Panc1 (cell line): ENCODE data around the gene UBE2J1.

Experiments used
- TF ChIP-seq, protein P1 (sequence below): fragments of 450-650 bp; IDR thresholded peaks from 2 replicates; pipeline ENCODE4 v1.5.1; 2017; ENCODE audit warnings: mild to moderate bottlenecking
- TF ChIP-seq, protein P2 (sequence below), 2 experiments: IDR thresholded peaks; 2 replicates each; pipeline ENCODE4 v1.6.1; 2011 to 2012; ENCODE audit warnings: low read depth in 2 of 2, control low read depth in 1 of 2, low read length in 1 of 2, mild to moderate bottlenecking in 1 of 2, moderate library complexity in 1 of 2; ENCODE audit not compliant: insufficient read depth in 1 of 2

DNA sequence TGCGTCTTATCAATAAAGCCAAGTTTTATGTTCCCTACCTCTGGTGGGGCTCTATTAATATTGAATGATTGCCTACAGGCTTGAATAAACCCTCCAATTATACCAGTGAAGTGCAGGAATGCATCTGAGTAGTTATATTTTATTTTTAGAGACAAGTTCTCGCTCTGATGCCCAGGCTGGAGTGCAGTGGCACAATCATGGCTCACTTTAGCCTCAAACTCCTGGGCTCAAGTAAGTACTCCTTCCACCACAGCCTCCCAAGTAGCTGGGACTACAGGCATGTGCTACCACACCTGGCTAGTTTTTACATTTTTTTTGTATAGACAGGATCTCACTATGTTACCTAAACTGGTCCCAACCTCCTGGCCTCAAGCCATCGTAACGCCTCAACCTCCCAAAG lies 26.1 kb upstream of the UBE2J1 start:
- TF ChIP-seq, protein P1, sequence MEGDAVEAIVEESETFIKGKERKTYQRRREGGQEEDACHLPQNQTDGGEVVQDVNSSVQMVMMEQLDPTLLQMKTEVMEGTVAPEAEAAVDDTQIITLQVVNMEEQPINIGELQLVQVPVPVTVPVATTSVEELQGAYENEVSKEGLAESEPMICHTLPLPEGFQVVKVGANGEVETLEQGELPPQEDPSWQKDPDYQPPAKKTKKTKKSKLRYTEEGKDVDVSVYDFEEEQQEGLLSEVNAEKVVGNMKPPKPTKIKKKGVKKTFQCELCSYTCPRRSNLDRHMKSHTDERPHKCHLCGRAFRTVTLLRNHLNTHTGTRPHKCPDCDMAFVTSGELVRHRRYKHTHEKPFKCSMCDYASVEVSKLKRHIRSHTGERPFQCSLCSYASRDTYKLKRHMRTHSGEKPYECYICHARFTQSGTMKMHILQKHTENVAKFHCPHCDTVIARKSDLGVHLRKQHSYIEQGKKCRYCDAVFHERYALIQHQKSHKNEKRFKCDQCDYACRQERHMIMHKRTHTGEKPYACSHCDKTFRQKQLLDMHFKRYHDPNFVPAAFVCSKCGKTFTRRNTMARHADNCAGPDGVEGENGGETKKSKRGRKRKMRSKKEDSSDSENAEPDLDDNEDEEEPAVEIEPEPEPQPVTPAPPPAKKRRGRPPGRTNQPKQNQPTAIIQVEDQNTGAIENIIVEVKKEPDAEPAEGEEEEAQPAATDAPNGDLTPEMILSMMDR, result no peak
- TF ChIP-seq, protein P2, sequence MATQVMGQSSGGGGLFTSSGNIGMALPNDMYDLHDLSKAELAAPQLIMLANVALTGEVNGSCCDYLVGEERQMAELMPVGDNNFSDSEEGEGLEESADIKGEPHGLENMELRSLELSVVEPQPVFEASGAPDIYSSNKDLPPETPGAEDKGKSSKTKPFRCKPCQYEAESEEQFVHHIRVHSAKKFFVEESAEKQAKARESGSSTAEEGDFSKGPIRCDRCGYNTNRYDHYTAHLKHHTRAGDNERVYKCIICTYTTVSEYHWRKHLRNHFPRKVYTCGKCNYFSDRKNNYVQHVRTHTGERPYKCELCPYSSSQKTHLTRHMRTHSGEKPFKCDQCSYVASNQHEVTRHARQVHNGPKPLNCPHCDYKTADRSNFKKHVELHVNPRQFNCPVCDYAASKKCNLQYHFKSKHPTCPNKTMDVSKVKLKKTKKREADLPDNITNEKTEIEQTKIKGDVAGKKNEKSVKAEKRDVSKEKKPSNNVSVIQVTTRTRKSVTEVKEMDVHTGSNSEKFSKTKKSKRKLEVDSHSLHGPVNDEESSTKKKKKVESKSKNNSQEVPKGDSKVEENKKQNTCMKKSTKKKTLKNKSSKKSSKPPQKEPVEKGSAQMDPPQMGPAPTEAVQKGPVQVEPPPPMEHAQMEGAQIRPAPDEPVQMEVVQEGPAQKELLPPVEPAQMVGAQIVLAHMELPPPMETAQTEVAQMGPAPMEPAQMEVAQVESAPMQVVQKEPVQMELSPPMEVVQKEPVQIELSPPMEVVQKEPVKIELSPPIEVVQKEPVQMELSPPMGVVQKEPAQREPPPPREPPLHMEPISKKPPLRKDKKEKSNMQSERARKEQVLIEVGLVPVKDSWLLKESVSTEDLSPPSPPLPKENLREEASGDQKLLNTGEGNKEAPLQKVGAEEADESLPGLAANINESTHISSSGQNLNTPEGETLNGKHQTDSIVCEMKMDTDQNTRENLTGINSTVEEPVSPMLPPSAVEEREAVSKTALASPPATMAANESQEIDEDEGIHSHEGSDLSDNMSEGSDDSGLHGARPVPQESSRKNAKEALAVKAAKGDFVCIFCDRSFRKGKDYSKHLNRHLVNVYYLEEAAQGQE (IDR thresholded peaks at IDR 0.05; ENCODE audit: insufficient read depth in 1 of 2, low read depth in 2 of 2, low read length in 1 of 2), result no peak
